Heart left ventricle (tissue), 13 donors: Measurements from ENCODE around the gene BRWD1.
A peak's percentile ranks its signal among the peaks of the same experiment; 100 is the strongest.

Experiments
- POLR2A ChIP-seq, 2 donors: fragments of 450-650 bp; IDR thresholded peaks; one replicate each; pipeline ENCODE4 v1.6.1; 2017; ENCODE audit warnings: antibody characterized with exemption in 2 of 2, mild to moderate bottlenecking in 2 of 2, moderate library complexity in 2 of 2
- TF ChIP-seq, protein P1 (sequence below), 12 donors: fragments of 200-600 bp; sonication (generic) in 4 of 12; IDR thresholded peaks; one replicate each; pipeline versions ENCODE4 v1.5.0 to v1.8.0; 2018 to 2022; ENCODE audit warnings: antibody characterized with exemption in 12 of 12, mild to moderate bottlenecking in 5 of 12
- donor health status: ischemic (EF 13 %, LVEDD 7.1; RV severe dilation, severe dysfunction).
- donor health status: DM: no; HTN: yes; CAD: no.
- donor health status: DM: no; HTN: no; CAD: no.
- donor health status: ischemic (EF 25% LVEDD 6.9; RV normal size, moderate dysfunction).
- donor health status: ischemic (EF 25% LVEDD 5.7; RV mildly dilated, moderate dysfunction).
- donor health status: ischemic (EF 35%, LVEDD 5.7; RV mildly dilated, moderate dysfunction).
- donor health status: nonischemic (EF 11% LVEDD 7.7; RV severe dilation, severe dysfunction).
- donor health status: DM: yes; HTN: yes; CAD: no.
- donor health status: PGD.
- donor health status: ischemic (EF 29% LVEDD 5.4; RV normal size, mild dysfunction).
- donor health status: nonischemic (EF 23%, LVEDD 6.1; RV moderate dilation, normal function).

DNA sequence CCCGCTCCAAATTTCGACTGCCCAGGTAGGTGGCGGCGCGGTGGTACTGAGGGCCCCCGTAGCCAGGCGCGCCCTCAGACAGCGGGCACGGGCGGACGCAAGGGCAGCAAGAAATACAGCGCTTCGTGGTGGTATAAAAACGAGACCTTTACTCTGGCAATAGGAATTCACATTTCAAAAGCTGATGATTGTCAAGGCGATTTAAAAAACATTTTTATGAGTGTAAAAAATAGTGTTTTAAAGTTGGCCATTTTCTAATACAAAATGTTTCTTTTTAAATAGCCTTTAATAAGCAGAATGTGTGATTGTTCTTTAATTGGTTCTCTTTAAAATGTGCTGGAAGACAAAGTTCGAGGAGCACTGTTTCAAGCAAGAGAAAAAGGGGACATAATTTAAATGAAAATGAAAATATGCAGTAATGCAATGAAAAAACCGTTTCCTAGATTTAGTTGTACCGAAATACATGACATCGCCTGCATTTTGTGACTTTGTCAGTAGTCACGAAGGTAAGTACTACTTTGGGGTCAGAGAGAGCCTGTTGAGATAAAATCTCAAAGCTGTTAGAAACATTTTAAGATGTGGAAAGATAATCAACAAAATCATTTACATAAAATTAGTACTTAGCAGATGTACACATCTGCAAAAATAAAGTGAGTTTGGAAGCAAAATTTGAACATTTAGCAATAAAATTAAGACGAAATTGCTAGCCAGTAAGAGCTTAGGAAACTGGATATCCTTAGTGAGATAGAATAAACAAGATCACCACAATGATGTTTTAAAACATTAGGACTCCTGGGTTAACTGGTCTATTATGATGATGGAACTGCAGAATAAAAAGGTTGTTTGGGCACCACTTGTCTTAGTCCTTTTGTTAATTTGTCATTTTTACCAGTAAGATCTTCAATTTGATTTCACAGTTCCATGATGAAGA is 129.1 kb downstream of the BRWD1 start:
- TF ChIP-seq, protein P1, sequence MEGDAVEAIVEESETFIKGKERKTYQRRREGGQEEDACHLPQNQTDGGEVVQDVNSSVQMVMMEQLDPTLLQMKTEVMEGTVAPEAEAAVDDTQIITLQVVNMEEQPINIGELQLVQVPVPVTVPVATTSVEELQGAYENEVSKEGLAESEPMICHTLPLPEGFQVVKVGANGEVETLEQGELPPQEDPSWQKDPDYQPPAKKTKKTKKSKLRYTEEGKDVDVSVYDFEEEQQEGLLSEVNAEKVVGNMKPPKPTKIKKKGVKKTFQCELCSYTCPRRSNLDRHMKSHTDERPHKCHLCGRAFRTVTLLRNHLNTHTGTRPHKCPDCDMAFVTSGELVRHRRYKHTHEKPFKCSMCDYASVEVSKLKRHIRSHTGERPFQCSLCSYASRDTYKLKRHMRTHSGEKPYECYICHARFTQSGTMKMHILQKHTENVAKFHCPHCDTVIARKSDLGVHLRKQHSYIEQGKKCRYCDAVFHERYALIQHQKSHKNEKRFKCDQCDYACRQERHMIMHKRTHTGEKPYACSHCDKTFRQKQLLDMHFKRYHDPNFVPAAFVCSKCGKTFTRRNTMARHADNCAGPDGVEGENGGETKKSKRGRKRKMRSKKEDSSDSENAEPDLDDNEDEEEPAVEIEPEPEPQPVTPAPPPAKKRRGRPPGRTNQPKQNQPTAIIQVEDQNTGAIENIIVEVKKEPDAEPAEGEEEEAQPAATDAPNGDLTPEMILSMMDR (IDR thresholded peaks at IDR 0.05) = no peak
- peak in 1 of 2 donors; percentile 22 for TF ChIP-seq POLR2A (IDR thresholded peaks at IDR 0.05)
